Muscle of leg (tissue), 11 donors: ENCODE results near the gene RAB7B. TPM values are rescaled to one million over a fixed set of nuclear protein-coding genes. Genes with fewer than 3 reads are reported as not detected.

Experiments used
- DNase-seq: peaks from one replicate; pipeline ENCODE4 v3.0.0; 2013
- H3K27ac ChIP-seq: one replicate; pipeline ENCODE4 v1.5.1; 2013; ENCODE audit warnings: mild to moderate bottlenecking, low read length, control low read depth
- H3K27me3 ChIP-seq: one replicate; pipeline ENCODE4 v1.6.1; 2013; ENCODE audit warnings: low read length; ENCODE audit not compliant: control insufficient read depth, insufficient read depth
- H3K36me3 ChIP-seq: one replicate; pipeline ENCODE4 v1.6.1; 2013; ENCODE audit warnings: low read length; ENCODE audit not compliant: control insufficient read depth, insufficient read depth
- H3K4me1 ChIP-seq: one replicate; pipeline ENCODE4 v1.6.1; 2013; ENCODE audit warnings: low read length; ENCODE audit not compliant: control insufficient read depth, insufficient read depth
- H3K4me3 ChIP-seq: one replicate; pipeline ENCODE4 v1.5.1; 2013; ENCODE audit warnings: low read length, control low read depth
- H3K9me3 ChIP-seq: replicated peaks from 2 replicates; pipeline ENCODE4 v1.6.1; 2013; ENCODE audit warnings: low read depth, low read length; ENCODE audit not compliant: control insufficient read depth
- WGBS: methylation state at CpG from one replicate; pipeline ENCODE4 v1.1.5; 2013; ENCODE audit warnings: missing lambda C conversion rate; ENCODE audit not compliant: insufficient coverage; 5-methylcytosine and 5-hydroxymethylcytosine counted together
- polyA plus RNA-seq, 8 donors: library from polyadenylated mRNA; unstranded; fragments of 120-200 nt; gene quantifications; one replicate each; pipeline versions ENCODE4 v1.2.1 to v1.2.3, GENCODE V29; 2013; ENCODE audit warnings: inconsistent platforms in 1 of 8, low replicate concordance in 1 of 8; ENCODE audit not compliant: insufficient read length in 8 of 8, insufficient read depth in 1 of 8
- total RNA-seq: library from RNA; stranded (reverse); fragments of 120-200 nt; gene quantifications from one replicate; pipeline ENCODE4 v1.2.4, GENCODE V29; 2013

Gene RAB7B
- total and polyA plus RNA-seq, 9 donors: 8.6 to 13.5 (median 10.6) TPM

DNA sequence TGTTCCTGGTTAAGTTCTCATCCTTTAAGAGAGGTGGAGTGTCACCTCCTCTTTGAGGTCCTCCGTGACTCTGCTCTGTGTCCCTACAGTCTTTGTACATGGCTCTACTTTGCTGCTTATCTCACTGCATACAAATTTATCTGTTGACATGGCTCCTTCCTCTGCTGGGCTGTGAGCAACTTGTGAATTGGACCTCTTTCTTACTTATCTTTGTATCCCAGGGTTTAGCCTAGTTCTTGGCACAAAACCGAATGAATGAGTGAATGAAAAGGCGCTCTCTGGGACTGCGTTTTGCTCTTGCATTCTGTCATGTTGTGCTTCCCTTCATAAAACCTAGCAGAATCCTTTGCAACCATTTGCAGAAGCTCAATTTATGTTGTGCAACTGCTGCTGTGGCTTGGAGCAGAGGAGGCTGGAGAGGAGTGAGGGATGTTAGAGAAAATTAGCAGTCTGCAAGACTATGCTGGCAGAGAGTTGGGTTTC, 72.4 kb downstream of the RAB7B start:
- no peak overlapping the region for H3K27ac ChIP-seq
- no peak for DNase-seq
- H3K9me3 ChIP-seq: no peaks in the 10 kb centered on the region
- no peaks in the 10 kb centered on the region for H3K4me1 ChIP-seq
- H3K27me3 ChIP-seq: peaks cover 14% of the 10 kb centered on the region
- no peaks in the 10 kb centered on the region for H3K36me3 ChIP-seq
- 78% methylated on average over 1 of the region's 4 CpGs for WGBS
- H3K4me3 ChIP-seq: no peak overlapping the region

DNA sequence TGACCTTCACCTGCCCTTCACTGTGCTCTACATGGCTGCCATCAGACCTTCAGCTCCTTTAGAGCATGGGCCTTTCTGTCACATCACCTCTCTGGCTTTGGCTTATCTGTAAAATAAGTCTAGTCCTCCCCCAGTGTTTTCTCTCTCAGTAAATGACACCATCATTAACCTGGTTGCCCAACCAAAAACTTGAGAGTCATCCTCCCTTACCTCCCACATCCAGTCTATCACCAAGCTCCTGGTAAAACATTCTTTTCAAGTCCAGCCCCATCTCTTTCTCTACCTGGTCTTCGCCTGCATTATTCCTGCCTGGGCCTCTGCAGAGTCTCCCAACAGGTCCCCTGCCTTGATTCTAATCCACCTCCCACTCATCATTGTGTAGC, 73.0 kb downstream of the RAB7B start:
- Histone ChIP-seq H3K27me3 (peaks cover 14% of the 10 kb centered on the region), H3K27ac (no peak overlapping the region), H3K36me3 (no peaks in the 10 kb centered on the region), H3K4me3 (no peak overlapping the region), H3K9me3 (no peaks in the 10 kb centered on the region), H3K4me1 (no peaks in the 10 kb centered on the region)
- no peak for DNase-seq
- WGBS: 100% methylated on average over 1 of the region's 1 CpG

DNA sequence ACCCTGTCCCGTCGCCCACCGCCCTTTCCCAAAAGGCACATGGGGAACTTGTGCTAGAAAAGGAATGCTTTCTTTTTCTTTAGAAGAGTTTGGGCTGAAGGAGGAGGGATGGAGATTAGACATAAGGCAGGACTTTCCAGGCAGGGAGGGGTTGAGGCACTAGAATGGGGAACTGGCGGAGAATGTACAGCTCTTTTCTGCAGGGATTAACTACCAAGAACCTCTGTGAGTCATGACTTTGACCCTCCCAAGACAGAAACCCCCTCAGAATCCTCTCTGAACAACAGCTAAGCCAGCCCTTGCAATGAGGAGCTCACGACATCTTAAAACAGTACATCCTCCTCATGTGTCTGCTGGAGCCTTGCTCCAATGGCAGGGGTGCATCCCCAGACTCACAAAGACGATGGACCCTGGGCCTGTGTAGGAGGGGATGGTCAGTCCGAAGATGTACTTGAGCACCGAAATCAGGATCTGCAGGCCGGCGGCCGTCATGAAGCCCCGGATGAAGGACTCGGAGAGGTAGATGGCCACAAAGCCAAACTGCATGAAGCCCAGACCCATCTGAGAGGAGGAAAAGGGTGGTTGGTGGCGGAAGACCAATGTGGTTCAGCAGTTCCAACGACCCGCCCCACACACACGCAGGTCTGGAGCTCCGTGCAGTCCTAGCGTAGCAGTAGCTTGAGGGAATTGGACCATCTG, 73.5 kb downstream of the RAB7B start:
- H3K4me1 ChIP-seq: no peaks in the 10 kb centered on the region
- H3K4me3 ChIP-seq: no peak overlapping the region
- DNase-seq: no peak
- 94% methylated on average over 17 of the region's 19 CpGs for WGBS
- no peaks in the 10 kb centered on the region for H3K36me3 ChIP-seq
- no peak overlapping the region for H3K27ac ChIP-seq
- H3K9me3 ChIP-seq: no peaks in the 10 kb centered on the region
- H3K27me3 ChIP-seq: peaks cover 18% of the 10 kb centered on the region

DNA sequence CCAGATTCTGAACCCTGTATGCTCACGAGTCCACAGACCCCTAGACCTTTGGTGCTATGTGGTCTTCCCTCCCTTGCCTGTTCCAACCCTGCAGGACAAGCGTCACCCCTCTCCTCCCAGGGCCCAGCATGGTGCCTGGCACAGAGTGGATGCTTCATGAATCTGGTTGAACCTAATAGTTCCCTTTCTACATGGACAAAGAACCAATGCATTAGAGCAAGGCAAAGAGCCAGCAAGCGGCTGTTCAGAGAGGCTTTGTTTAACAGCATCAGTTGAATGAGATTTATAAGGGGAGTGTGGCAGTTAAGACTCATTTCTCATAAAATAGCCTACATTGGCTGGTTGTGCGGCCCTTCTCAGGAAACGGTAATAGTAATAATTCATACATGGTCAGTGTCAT, 74.9 kb downstream of the RAB7B start:
- H3K4me3 ChIP-seq: no peak overlapping the region
- H3K9me3 ChIP-seq: no peaks in the 10 kb centered on the region
- no peak overlapping the region for H3K27ac ChIP-seq
- peaks cover 13% of the 10 kb centered on the region for H3K27me3 ChIP-seq
- DNase-seq: no peak
- no peaks in the 10 kb centered on the region for H3K36me3 ChIP-seq
- WGBS: 84% methylated on average over 4 of the region's 5 CpGs
- no peaks in the 10 kb centered on the region for H3K4me1 ChIP-seq

DNA sequence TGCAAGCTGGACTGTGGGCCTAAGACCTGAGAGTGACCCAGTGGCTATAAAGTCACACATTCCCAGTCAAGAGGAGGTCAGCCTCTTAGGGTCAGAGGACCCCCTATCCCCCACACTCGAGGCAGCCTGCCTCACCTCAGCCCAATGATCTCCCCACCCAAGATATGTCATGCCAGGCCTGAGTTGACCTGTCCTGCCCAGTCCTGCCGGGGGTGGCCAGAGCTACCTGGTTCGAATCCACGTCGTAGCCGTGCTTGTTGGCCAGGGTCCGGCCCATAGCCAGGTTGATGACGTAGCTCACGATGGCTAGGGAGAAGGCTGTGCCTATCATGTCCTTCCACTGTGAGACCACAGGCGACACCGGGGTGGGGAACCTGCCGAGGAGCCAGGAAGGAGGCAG, 75.5 kb downstream of the RAB7B start:
- Histone ChIP-seq H3K4me3 (no peak overlapping the region), H3K4me1 (no peaks in the 10 kb centered on the region)
- WGBS: 90% methylated on average over 12 of the region's 12 CpGs

DNA sequence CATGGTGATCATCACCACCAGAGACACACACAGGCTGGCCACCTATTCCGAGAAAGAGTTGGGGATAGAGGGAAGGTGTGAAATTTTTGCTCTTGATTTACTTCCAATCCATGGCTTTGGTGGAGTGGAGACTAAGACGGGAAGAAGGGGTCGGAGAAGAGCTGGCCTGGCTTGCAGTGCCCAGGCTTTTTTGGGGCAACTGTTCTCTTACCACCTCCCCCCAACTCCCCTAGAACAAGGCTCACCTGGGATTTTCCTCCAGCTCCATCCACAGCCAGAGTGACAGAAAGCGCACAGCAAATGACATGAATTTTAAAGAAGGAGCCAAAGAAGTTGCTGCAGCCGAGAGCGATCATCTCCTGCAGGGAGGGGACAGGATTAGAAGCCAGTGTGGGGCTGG, 75.9 kb downstream of the RAB7B start:
- no peaks in the 10 kb centered on the region for H3K4me1 ChIP-seq
- DNase-seq: no peak
- H3K4me3 ChIP-seq: no peak overlapping the region

More for the DNA sequence above, 75.5 kb downstream of the RAB7B start:
- H3K27ac ChIP-seq: no peak overlapping the region
- no peaks in the 10 kb centered on the region for H3K9me3 ChIP-seq
- DNase-seq: no peak
- peaks cover 12% of the 10 kb centered on the region for H3K27me3 ChIP-seq
- H3K36me3 ChIP-seq: no peaks in the 10 kb centered on the region

More for the DNA sequence above, 75.9 kb downstream of the RAB7B start:
- no peak overlapping the region for H3K27ac ChIP-seq
- no peaks in the 10 kb centered on the region for H3K36me3 ChIP-seq
- 86% methylated on average over 2 of the region's 6 CpGs for WGBS
- H3K9me3 ChIP-seq: no peaks in the 10 kb centered on the region
- H3K27me3 ChIP-seq: peaks cover 9% of the 10 kb centered on the region

Other genes with a start within 250 kb of the RAB7B start
- 3.0 TPM for gene RAB29, start 227.9 kb downstream of the RAB7B start, total RNA-seq
- 1 to 10 TPM; 3.0 to 8.6 (median 3.8) TPM for gene RAB29, start 227.9 kb downstream of the RAB7B start, polyA plus RNA-seq
- gene SLC41A1, start 190.2 kb downstream of the RAB7B start, total RNA-seq: 15.0 TPM
- gene SLC41A1, start 190.2 kb downstream of the RAB7B start, polyA plus RNA-seq: 10 to 100 TPM; 26.7 to 32.8 (median 29.3) TPM
- 0.09 TPM for gene PM20D1, start 153.3 kb downstream of the RAB7B start, total RNA-seq
- under 1 TPM in 5 of 8 donors, not detected in 3; 0.06 to 0.16 (median 0.09) TPM for gene PM20D1, start 153.3 kb downstream of the RAB7B start, polyA plus RNA-seq
- 0.04 TPM for gene SLC26A9, start 59.9 kb downstream of the RAB7B start, total RNA-seq
- gene SLC26A9, start 59.9 kb downstream of the RAB7B start, polyA plus RNA-seq: under 1 TPM; 0.04 to 0.22 (median 0.08) TPM
- gene CTSE, start 20.5 kb upstream of the RAB7B start, total RNA-seq: 0.09 TPM
- gene CTSE, start 20.5 kb upstream of the RAB7B start, polyA plus RNA-seq: 1 to 10 TPM in 2 of 8 donors, under 1 TPM in 6; 0.19 to 1.3 (median 0.41) TPM
- 0.62 TPM for gene RHEX, start 49.8 kb upstream of the RAB7B start, total RNA-seq
- under 1 TPM; 0.17 to 0.65 (median 0.35) TPM for gene RHEX, start 49.8 kb upstream of the RAB7B start, polyA plus RNA-seq
- 0.44 TPM for gene AVPR1B, start 114.0 kb upstream of the RAB7B start, total RNA-seq
- 1 to 10 TPM in 2 of 8 donors, under 1 TPM in 6; 0.35 to 1.2 (median 0.66) TPM for gene AVPR1B, start 114.0 kb upstream of the RAB7B start, polyA plus RNA-seq
- gene FAM72A, start 199.4 kb upstream of the RAB7B start, total RNA-seq: 3.3 TPM
- 1 to 10 TPM; 4.0 to 6.7 (median 5.4) TPM for gene FAM72A, start 199.4 kb upstream of the RAB7B start, polyA plus RNA-seq
- 44.8 TPM for gene SRGAP2, start 200.1 kb upstream of the RAB7B start, total RNA-seq
- 10 to 100 TPM; 56.9 to 84.6 (median 72.9) TPM for gene SRGAP2, start 200.1 kb upstream of the RAB7B start, polyA plus RNA-seq